ENCODE measurements around the gene UGT1A7.

DNA sequence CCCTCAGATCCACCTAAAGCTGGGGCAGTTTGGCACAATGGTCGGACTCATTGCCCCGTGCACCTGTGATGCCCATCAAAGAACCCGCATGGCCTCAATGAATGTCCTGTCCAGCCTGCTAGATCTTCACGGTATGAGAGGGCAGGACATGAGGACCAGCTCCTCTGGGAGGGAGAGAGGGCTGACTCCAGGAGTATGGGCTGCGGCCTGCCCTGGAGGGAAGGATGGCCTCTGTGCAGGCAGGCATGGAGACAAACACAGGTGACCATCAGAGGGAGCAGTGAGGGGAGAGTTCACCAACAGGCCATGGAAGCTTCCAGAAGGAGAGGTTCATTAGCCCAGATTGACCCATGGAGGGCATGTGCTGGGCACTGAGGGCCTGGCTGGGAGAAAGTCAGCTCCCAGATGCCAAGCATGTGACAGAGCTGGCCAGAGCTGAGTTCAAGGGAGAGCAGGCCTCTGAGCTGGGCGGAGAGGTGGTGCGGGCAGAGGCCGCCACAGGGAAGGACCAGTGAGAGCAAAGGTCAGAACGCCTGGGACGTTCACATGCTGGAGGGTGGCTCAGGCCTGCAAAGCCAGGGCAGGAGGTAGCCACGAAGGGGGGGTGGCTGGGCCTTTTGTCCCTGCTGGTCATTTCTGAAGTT is 136.4 kb downstream of the UGT1A7 start:
- TF ChIP-seq EZH2 (IDR thresholded peaks at IDR 0.05; ENCODE audit: insufficient read depth, poor library complexity, severe bottlenecking) (no peak), EZH2phosphoT487 (IDR thresholded peaks at IDR 0.05; ENCODE audit: insufficient read depth, low read depth) (no peak)
